ENCODE measurements around the gene PLD6. TPM values are rescaled to one million over a fixed set of nuclear protein-coding genes. Genes with fewer than 3 reads are reported as not detected.
"Not testable (repeated sequence)": the region's sequence is repeated elsewhere in the genome, so short reads cannot be mapped to it uniquely, and the experiment has no call there.

Gene PLD6
- total RNA-seq, 1 experiment from 2014 or later, result 26.0 TPM

- no peaks in the 10 kb centered on the region for H3K9me3 ChIP-seq (replicated peaks)
- no peaks in the 10 kb centered on the region for H3K4me1 ChIP-seq
- H3K36me3 ChIP-seq, result peaks cover 14% of the 10 kb centered on the region; the same call in 1 of the 2 replicates
- no peak for DNase-seq
- no peak overlapping the region for H3K27ac ChIP-seq
- no peaks in the 10 kb centered on the region for H3K27me3 ChIP-seq
- no peak overlapping the region for H3K4me3 ChIP-seq
Observed at GRCh38 chr17:17198281-17198680, 7.9 kb downstream of the PLD6 start.

GRCh38 chr17:17196776-17197175 is 9.4 kb downstream of the PLD6 start:
- DNase-seq, result no peak
- peaks cover 8% of the 10 kb centered on the region; the same call in 1 of the 2 replicates for H3K36me3 ChIP-seq
- H3K9me3 ChIP-seq (replicated peaks), result no peaks in the 10 kb centered on the region
- H3K4me1 ChIP-seq, result peaks cover 8% of the 10 kb centered on the region
- H3K4me3 ChIP-seq, result no peak overlapping the region
- no peaks in the 10 kb centered on the region for H3K27me3 ChIP-seq
- H3K27ac ChIP-seq, result no peak overlapping the region

- not testable (repeated sequence) for H3K9me3 ChIP-seq (replicated peaks); H3K36me3 ChIP-seq; H3K27ac ChIP-seq; H3K27me3 ChIP-seq; DNase-seq; H3K4me3 ChIP-seq
- H3K4me1 ChIP-seq, result peaks cover 21% of the 10 kb centered on the region
Observed at GRCh38 chr17:17195466-17195865, 10.7 kb downstream of the PLD6 start.

- no peaks in the 10 kb centered on the region for H3K27me3 ChIP-seq
- no peaks in the 10 kb centered on the region for H3K9me3 ChIP-seq (replicated peaks)
- peak overlapping the region; percentile 65 for H3K27ac ChIP-seq
- peaks cover 41% of the 10 kb centered on the region for H3K4me1 ChIP-seq
- no peak overlapping the region for H3K4me3 ChIP-seq
- peak; percentile 74 to 86 for DNase-seq
- peaks cover 14% of the 10 kb centered on the region; the same call in 1 of the 2 replicates for H3K36me3 ChIP-seq
Observed at GRCh38 chr17:17191961-17192381, 14.2 kb downstream of the PLD6 start.

- Histone ChIP-seq H3K4me1 (peaks cover 47% of the 10 kb centered on the region), H3K9me3 (replicated peaks) (no peaks in the 10 kb centered on the region), H3K27ac (peak overlapping the region; percentile 65), H3K4me3 (no peak overlapping the region), H3K36me3 (peaks cover 15% of the 10 kb centered on the region; the same call in 1 of the 2 replicates), H3K27me3 (no peaks in the 10 kb centered on the region)
- peak; percentile 85 to 87 for DNase-seq
Observed at GRCh38 chr17:17191346-17191792, 14.8 kb downstream of the PLD6 start.

- no peak overlapping the region for H3K4me3 ChIP-seq
- no peak for DNase-seq
- peaks cover 53% of the 10 kb centered on the region for H3K4me1 ChIP-seq
- peaks cover 23% of the 10 kb centered on the region for H3K36me3 ChIP-seq
- no peaks in the 10 kb centered on the region for H3K9me3 ChIP-seq (replicated peaks)
- H3K27me3 ChIP-seq, result no peaks in the 10 kb centered on the region
- H3K27ac ChIP-seq, result peak overlapping the region; percentile 65; the same call in 1 of the 2 replicates
Observed at GRCh38 chr17:17190188-17190587, 15.9 kb downstream of the PLD6 start.

- H3K4me3 ChIP-seq, result no peak overlapping the region
- DNase-seq, result no peak
- no peak overlapping the region; the same call in 1 of the 2 replicates for H3K27ac ChIP-seq
- peaks cover 53% of the 10 kb centered on the region for H3K4me1 ChIP-seq
- no peaks in the 10 kb centered on the region for H3K9me3 ChIP-seq (replicated peaks)
- no peaks in the 10 kb centered on the region for H3K27me3 ChIP-seq
- H3K36me3 ChIP-seq, result peaks cover 25% of the 10 kb centered on the region
Observed at GRCh38 chr17:17189559-17189958, 16.6 kb downstream of the PLD6 start.

GRCh38 chr17:17188586-17188985 is 17.5 kb downstream of the PLD6 start:
- H3K27me3 ChIP-seq, result no peaks in the 10 kb centered on the region
- no peaks in the 10 kb centered on the region for H3K9me3 ChIP-seq (replicated peaks)
- no peak overlapping the region for H3K4me3 ChIP-seq
- H3K4me1 ChIP-seq, result peaks cover 53% of the 10 kb centered on the region
- H3K27ac ChIP-seq, result no peak overlapping the region
- DNase-seq, result no peak
- peaks cover 35% of the 10 kb centered on the region for H3K36me3 ChIP-seq

- Histone ChIP-seq H3K4me1 (peaks cover 46% of the 10 kb centered on the region), H3K27ac (peak overlapping the region; percentile 26), H3K27me3 (no peaks in the 10 kb centered on the region), H3K36me3 (peaks cover 49% of the 10 kb centered on the region), H3K4me3 (no peak overlapping the region), H3K9me3 (replicated peaks) (no peaks in the 10 kb centered on the region)
- DNase-seq, result peak; percentile 63 to 76
Observed at GRCh38 chr17:17186551-17187505, 19.3 kb downstream of the PLD6 start.

GRCh38 chr17:17186051-17186450 is 20.1 kb downstream of the PLD6 start:
- Histone ChIP-seq H3K9me3 (replicated peaks) (no peaks in the 10 kb centered on the region), H3K4me1 (peaks cover 38% of the 10 kb centered on the region), H3K4me3 (no peak overlapping the region), H3K27me3 (no peaks in the 10 kb centered on the region), H3K27ac (no peak overlapping the region), H3K36me3 (peaks cover 57% of the 10 kb centered on the region)
- no peak for DNase-seq

- peaks cover 29% of the 10 kb centered on the region for H3K4me1 ChIP-seq
- peaks cover 66% of the 10 kb centered on the region for H3K36me3 ChIP-seq
- not testable (repeated sequence) for H3K27me3 ChIP-seq; H3K27ac ChIP-seq; H3K4me3 ChIP-seq; DNase-seq; H3K9me3 ChIP-seq (replicated peaks)
Observed at GRCh38 chr17:17184985-17185757, 21.0 kb downstream of the PLD6 start.

GRCh38 chr17:17183744-17184143 is 22.4 kb downstream of the PLD6 start:
- Histone ChIP-seq H3K27me3 (no peaks in the 10 kb centered on the region), H3K36me3 (peaks cover 70% of the 10 kb centered on the region), H3K9me3 (replicated peaks) (no peaks in the 10 kb centered on the region), H3K4me3 (no peak overlapping the region), H3K27ac (no peak overlapping the region), H3K4me1 (peaks cover 22% of the 10 kb centered on the region)
- no peak for DNase-seq

- no peak overlapping the region for H3K4me3 ChIP-seq
- H3K9me3 ChIP-seq (replicated peaks), result no peaks in the 10 kb centered on the region
- H3K4me1 ChIP-seq, result peaks cover 19% of the 10 kb centered on the region
- no peak overlapping the region for H3K27ac ChIP-seq
- peaks cover 72% of the 10 kb centered on the region for H3K36me3 ChIP-seq
- no peaks in the 10 kb centered on the region for H3K27me3 ChIP-seq
- DNase-seq, result no peak
Observed at GRCh38 chr17:17182598-17183136, 23.5 kb downstream of the PLD6 start.

- H3K36me3 ChIP-seq, result peaks cover 79% of the 10 kb centered on the region
- no peaks in the 10 kb centered on the region for H3K9me3 ChIP-seq (replicated peaks)
Observed at GRCh38 chr17:17181666-17182597, 24.2 kb downstream of the PLD6 start.

More at GRCh38 chr17:17181666-17182597, 24.2 kb downstream of the PLD6 start:
- peaks cover 12% of the 10 kb centered on the region for H3K4me1 ChIP-seq
- no peaks in the 10 kb centered on the region for H3K27me3 ChIP-seq
- H3K27ac ChIP-seq, result no peak overlapping the region
- no peak overlapping the region for H3K4me3 ChIP-seq
- no peak for DNase-seq
